Eye (tissue), 1 donor: ENCODE data around the gene FBXO47.

Experiments used
- DNase-seq: peaks from one replicate; pipeline ENCODE4 v3.0.0-alpha.2; 2015

Gene FBXO47

GRCh38 chr17:38899421-38899820 lies 67.8 kb downstream of the FBXO47 start:
- no peak for DNase-seq

DNA sequence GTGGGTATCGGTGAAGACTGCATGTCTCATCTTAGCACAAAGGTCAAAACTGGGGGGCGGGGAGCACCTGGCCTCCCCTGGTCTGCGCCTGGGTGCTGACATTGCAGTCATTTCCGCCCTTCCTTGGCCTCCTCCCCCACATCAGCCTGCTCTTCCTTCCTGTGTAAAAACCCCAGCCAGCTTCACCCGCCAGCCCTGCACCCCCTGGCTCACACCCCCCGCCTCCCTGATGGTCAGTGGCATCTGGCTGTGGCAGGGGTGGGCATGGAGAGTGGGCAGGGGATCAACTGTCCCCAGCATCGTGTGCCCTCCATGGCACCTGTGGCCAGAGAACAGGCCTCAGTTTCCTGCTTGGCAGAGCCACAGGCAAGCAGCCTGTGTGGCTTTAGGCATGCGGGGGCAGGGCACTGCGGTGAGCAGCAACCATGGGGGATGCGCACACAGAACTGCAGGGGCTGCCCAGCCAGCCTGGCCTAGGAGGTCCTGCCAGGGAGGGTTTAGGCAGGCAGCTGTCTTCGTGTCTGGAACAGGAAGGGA lies 68.3 kb downstream of the FBXO47 start:
- no peak for DNase-seq

GRCh38 chr17:38898291-38898679 lies 68.9 kb downstream of the FBXO47 start:
- DNase-seq = no peak

- DNase-seq = no peak
Observed at GRCh38 chr17:38897671-38898290, 69.4 kb downstream of the FBXO47 start.

DNA sequence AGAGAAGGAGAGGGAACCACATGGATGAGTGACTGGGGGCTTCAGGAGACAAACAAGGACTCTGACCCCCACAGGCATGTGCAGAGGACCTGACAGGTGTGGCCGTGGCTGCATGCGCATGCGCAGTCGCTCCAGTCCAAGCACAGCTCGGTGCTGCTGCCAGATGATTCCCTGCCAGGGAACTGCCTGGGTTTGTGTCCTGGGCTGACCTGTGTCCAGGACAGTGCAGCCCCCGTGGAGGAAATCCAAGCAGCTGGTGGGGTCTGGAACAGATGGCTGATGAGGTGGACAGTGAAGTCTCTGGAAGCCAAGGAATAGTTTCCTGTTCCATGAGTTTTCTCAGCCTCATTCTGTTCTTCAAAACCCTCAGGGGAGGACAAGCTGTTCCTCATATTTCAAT lies 70.0 kb downstream of the FBXO47 start:
- DNase-seq = no peak

DNA sequence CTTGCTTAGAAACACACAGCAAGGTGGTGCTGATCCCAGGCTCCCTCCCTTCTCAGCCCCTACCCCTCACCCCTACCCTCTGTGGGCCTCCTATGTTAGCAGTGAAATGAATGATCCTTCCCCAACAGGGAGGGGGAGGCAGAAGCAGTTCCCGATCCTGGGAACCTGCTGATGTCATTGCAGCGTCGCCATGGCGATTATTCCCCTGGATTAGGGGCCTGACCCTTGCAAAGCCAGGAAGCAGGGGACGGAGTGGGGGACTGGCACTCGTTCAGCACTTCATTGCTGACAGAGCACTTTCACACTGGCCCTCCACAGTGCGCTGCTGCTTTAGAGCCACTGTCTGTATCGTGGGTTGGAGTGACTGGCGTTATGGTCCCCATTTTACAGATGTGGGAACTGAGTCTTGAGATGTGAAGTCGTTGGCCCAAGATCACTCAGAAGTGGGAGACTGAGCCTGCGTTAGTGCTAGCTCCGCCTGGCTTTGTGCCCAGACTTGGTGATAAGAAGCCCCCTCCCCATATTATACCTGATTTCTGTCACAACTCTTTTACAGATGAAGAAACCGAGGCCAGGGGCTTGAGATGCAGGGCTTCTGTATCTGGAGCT lies 70.8 kb downstream of the FBXO47 start:
- peak; percentile 36 for DNase-seq

- no peak for DNase-seq
Observed at GRCh38 chr17:38894276-38894675, 72.9 kb downstream of the FBXO47 start.

DNA sequence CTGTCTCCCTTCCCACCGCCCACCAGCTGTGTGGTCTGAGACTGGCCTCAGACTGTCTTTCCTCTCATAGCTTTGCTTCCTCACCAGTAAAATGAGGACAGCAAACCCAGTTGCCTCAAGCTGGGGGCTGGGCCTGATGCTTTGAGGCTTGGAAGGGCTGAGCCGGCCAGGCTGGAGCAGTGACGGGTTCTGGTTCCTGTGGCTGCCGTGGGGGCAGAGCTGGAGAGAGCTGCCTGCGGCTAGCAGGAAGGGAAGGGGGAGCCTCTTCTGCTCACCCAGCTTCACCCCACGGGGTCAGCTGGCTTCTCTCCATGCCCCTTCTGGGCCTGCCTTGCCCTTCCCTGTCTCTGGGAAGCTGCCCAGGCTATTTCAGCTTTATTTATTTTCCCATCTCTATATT lies 73.6 kb downstream of the FBXO47 start:
- no peak for DNase-seq

DNA sequence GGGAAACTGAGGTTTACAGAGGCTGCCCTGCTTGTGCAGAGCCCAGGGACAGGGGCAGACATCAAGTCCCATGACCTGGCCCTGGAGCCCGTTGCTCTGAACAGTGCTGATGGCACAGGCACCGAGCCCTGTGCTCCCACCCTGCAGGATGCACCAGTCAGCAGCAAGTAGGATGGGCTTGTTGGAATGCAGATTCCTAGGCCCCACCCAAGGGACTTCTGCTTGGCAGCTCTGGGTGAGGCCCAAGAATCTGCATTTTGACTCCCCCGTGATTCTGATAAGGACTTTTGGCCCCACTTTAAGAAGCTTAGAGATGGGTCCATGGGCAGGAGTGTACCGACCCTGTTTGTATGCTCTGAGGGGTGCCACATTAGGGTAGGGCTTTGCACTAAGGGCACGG lies 74.1 kb downstream of the FBXO47 start:
- DNase-seq = no peak

- no peak for DNase-seq
Observed at GRCh38 chr17:38892620-38893019, 74.6 kb downstream of the FBXO47 start.

- no peak for DNase-seq
Observed at GRCh38 chr17:38892083-38892482, 75.1 kb downstream of the FBXO47 start.

DNA sequence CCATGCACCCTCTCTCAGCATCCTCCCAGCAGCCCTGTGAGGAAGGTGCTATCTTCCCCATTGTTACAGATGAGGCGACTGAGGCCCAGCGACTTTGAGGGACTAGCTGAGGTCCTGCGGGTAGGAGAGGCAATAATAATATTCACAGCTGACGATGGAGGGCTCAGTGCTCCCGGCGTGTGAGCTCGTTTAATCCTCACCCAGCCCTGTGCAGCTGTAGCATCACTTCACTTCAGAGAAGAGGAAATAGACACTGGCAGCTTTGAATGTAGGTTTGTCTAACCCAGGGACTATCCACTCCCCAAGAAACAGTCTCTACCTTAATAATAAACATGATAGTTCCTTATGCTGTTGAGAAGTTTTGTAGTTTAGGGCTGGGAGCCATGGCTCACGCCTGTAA lies 75.8 kb downstream of the FBXO47 start:
- no peak for DNase-seq

DNA sequence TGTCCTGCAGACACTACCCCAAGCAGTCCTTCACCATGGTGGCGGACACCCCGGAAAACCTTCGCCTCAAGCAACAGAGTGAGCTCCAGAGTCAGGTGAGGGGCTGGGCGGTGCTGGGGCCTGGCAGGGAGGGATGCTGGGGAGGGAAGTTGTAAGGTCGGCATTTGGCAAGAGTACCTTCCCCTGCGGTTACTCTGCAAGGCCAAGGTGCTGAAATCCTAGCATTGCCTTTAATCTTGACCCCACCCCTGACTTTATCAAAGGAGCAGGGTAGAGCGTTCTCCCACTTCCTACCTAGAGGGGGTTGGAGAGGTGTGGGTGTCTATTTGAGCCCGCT lies 76.8 kb downstream of the FBXO47 start:
- DNase-seq = no peak

- DNase-seq = no peak
Observed at GRCh38 chr17:38889745-38890409, 77.3 kb downstream of the FBXO47 start.

DNA sequence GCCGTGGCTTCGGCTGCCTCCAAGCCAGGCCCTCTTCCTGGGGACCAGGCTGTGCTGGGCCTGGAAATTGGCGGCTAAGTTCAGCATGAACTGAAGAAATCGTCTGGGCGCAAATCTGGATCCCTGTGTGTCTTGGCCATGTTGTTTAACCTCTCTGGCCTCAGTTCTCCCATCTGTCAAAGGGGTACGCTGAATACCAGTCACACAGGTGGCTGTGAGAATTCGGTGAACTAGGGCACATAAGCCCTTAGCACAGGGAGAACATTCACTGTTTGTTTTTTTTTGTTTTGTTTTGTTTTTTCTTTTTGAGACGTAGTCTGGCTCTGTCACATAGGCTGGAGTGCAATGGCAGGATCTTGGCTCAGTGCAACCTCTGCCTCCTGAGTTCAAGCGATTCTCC lies 78.4 kb downstream of the FBXO47 start:
- DNase-seq = no peak

GRCh38 chr17:38886643-38887010 lies 80.6 kb downstream of the FBXO47 start:
- DNase-seq = no peak
